Breast epithelium (tissue), 4 donors: ENCODE results near the gene AFF3. TPM values are rescaled to one million over a fixed set of nuclear protein-coding genes. Genes with fewer than 3 reads are reported as not detected.
"Not testable (repeated sequence)": the region's sequence is repeated elsewhere in the genome, so short reads cannot be mapped to it uniquely, and the experiment has no call there.

Source experiments
- DNase-seq, 2 donors: peaks; one replicate each; pipeline ENCODE4 v3.0.0-alpha.2; 2019; ENCODE audit warnings: low spot score in 2 of 2
- H3K27ac ChIP-seq, 2 donors: fragments of 200-600 bp; sonication (generic) in 1 of 2; one replicate each; pipeline ENCODE4 v1.5.1; 2016 to 2019; ENCODE audit warnings: mild to moderate bottlenecking in 1 of 2
- H3K27me3 ChIP-seq, 2 donors: fragments of 200-600 bp; sonication (generic) in 1 of 2; one replicate each; pipeline versions ENCODE4 v1.5.1 to v1.6.0; 2017 to 2019; ENCODE audit warnings: control low read depth in 1 of 2, mild to moderate bottlenecking in 1 of 2
- H3K36me3 ChIP-seq: fragments of 200-600 bp; one replicate; pipeline ENCODE4 v1.5.1; 2019
- H3K4me1 ChIP-seq, 2 donors: fragments of 200-600 bp; sonication (generic); one replicate each; pipeline ENCODE4 v1.5.1; 2016 to 2019; ENCODE audit warnings: control low read depth in 1 of 2
- H3K4me3 ChIP-seq, 3 donors: fragments of 200-600 bp; sonication (generic); 1 replicate in 2 of 3; 2 replicates in 1 of 3; pipeline ENCODE4 v1.5.1; 2016 to 2019; ENCODE audit warnings: mild to moderate bottlenecking in 3 of 3, moderate library complexity in 2 of 3
- H3K9me3 ChIP-seq, 2 donors: fragments of 200-600 bp; sonication (generic) in 1 of 2; one replicate each; pipeline ENCODE4 v1.5.1; 2016 to 2019; ENCODE audit warnings: control low read depth in 1 of 2
- POLR2A ChIP-seq: fragments of 450-650 bp; IDR thresholded peaks from one replicate; pipeline ENCODE4 v1.6.1; 2016; ENCODE audit warnings: antibody characterized with exemption, mild to moderate bottlenecking, moderate library complexity
- POLR2AphosphoS5 ChIP-seq, 3 donors: sonication (generic); formaldehyde crosslinking; IDR thresholded peaks; one replicate each; pipeline ENCODE4 v1.6.1; 2017; ENCODE audit warnings: antibody characterized with exemption in 3 of 3
- intact Hi-C: fragments of 100-400 bp; cut with DNase I; formaldehyde crosslinking; loops from one replicate; pipeline ENCODE4 v1.15.1; 2023; ENCODE audit warnings: low total_unique reads
- total RNA-seq, 3 donors: library from RNA; depleted of rRNA; stranded (reverse); fragments of >200 nt; gene quantifications; one replicate each; pipeline ENCODE4 v1.1.0, GENCODE V29; 2016
- TF ChIP-seq, protein P1 (sequence below), 3 donors: fragments of 450-650 bp; IDR thresholded peaks; one replicate each; pipeline ENCODE4 v1.5.1; 2016 to 2017; ENCODE audit warnings: antibody characterized with exemption in 3 of 3, mild to moderate bottlenecking in 3 of 3, moderate library complexity in 3 of 3

AFF3 gene
- total RNA-seq, 3 donors from 2014 or later, result 8.2 to 116 (median 63.6) TPM

DNA sequence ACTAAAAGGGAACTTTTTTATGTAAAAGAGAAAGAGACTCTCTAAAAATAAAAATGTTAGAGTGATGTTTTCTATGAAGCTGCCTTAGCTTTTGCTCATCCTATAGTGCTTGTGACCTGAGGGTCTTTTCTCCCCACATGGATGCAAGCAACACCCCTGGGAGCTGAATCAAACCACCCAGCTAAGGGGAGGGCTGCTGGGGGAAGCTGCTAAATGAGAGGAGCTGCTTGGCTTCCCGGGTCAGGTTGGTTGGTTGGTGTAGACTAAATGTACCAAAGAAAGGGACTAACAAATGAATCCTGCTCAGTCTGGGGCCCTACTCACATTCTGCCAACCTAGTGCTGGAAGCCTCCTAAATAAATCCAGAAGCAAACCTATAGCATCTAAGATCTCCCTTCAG is 35.0 kb downstream of the AFF3 start:
- Histone ChIP-seq H3K4me3 (no peak overlapping the region), H3K27me3 (peaks cover 0 to 3% of the 10 kb centered on the region in 2 donors), H3K27ac (no peak overlapping the region), H3K4me1 (peaks cover 3% of the 10 kb centered on the region in 2 donors), H3K9me3 (no peaks in the 10 kb centered on the region), H3K36me3 (no peaks in the 10 kb centered on the region)
- DNase-seq, result no peak
- TF ChIP-seq, protein P1, sequence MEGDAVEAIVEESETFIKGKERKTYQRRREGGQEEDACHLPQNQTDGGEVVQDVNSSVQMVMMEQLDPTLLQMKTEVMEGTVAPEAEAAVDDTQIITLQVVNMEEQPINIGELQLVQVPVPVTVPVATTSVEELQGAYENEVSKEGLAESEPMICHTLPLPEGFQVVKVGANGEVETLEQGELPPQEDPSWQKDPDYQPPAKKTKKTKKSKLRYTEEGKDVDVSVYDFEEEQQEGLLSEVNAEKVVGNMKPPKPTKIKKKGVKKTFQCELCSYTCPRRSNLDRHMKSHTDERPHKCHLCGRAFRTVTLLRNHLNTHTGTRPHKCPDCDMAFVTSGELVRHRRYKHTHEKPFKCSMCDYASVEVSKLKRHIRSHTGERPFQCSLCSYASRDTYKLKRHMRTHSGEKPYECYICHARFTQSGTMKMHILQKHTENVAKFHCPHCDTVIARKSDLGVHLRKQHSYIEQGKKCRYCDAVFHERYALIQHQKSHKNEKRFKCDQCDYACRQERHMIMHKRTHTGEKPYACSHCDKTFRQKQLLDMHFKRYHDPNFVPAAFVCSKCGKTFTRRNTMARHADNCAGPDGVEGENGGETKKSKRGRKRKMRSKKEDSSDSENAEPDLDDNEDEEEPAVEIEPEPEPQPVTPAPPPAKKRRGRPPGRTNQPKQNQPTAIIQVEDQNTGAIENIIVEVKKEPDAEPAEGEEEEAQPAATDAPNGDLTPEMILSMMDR (IDR thresholded peaks at IDR 0.05), result no peak
- TF ChIP-seq POLR2AphosphoS5 (IDR thresholded peaks at IDR 0.05), result no peak
- TF ChIP-seq POLR2A, result no peak
- intact Hi-C loops, result no loop called here

DNA sequence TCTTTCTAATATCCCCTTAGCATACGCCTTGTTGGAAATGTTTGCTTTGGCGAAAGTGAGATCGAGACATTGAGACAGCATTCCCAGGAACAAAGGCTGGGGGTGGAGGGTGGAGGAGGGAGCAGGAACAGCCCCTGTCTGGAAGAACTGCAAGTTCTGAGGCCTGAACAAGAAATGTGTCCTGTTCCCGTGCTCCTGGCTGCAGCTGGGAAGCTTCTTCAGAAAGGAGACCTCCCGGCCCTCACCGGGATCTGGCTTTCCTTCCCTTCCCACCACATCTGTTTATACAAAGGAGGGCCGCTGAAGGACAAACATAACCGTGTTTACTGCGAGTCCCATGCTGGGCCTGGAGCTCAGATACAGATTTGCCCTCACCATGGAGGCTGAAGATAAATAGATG is 35.9 kb downstream of the AFF3 start:
- Histone ChIP-seq H3K4me3 (no peak overlapping the region), H3K27ac (no peak overlapping the region), H3K27me3 (peaks cover 0 to 3% of the 10 kb centered on the region in 2 donors), H3K9me3 (no peaks in the 10 kb centered on the region), H3K36me3 (no peaks in the 10 kb centered on the region), H3K4me1 (peaks cover 3% of the 10 kb centered on the region in 2 donors)
- DNase-seq, result no peak
- intact Hi-C loops, result no loop called here
- TF ChIP-seq POLR2AphosphoS5 (IDR thresholded peaks at IDR 0.05) (no peak), POLR2A (no peak)
- TF ChIP-seq, protein P1 (IDR thresholded peaks at IDR 0.05), result no peak

DNA sequence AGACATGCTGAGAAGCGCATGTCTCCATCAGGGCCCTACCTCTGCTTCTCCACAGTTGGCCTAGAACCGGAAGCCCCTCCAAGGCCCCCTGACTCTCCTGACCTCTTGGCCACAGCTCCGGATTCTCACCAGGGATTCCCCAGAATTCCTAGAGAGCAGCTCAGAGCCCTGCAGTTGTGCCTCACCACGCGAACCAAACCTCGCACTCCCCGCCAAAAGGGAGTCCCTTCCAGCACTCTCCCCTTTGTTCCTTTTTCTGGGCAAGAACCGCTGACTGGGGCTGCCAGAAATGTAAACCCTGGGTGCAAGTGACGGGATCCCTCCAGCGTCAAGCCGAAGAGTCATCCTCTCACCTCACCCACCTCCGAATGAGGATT is 36.7 kb downstream of the AFF3 start:
- H3K27ac ChIP-seq, result peak overlapping the region; percentile 60 to 74
- TF ChIP-seq POLR2A (no peak), POLR2AphosphoS5 (IDR thresholded peaks at IDR 0.05) (no peak)
- TF ChIP-seq, protein P1 (IDR thresholded peaks at IDR 0.05), result no peak
- no peaks in the 10 kb centered on the region for H3K36me3 ChIP-seq
- peak overlapping the region; percentile 53 to 86 (median 62) for H3K4me3 ChIP-seq
- peaks cover 3% of the 10 kb centered on the region in 2 donors for H3K4me1 ChIP-seq
- H3K27me3 ChIP-seq, result peaks cover 0 to 3% of the 10 kb centered on the region in 2 donors
- intact Hi-C loops, result no loop called here
- no peaks in the 10 kb centered on the region for H3K9me3 ChIP-seq
- no peak for DNase-seq

DNA sequence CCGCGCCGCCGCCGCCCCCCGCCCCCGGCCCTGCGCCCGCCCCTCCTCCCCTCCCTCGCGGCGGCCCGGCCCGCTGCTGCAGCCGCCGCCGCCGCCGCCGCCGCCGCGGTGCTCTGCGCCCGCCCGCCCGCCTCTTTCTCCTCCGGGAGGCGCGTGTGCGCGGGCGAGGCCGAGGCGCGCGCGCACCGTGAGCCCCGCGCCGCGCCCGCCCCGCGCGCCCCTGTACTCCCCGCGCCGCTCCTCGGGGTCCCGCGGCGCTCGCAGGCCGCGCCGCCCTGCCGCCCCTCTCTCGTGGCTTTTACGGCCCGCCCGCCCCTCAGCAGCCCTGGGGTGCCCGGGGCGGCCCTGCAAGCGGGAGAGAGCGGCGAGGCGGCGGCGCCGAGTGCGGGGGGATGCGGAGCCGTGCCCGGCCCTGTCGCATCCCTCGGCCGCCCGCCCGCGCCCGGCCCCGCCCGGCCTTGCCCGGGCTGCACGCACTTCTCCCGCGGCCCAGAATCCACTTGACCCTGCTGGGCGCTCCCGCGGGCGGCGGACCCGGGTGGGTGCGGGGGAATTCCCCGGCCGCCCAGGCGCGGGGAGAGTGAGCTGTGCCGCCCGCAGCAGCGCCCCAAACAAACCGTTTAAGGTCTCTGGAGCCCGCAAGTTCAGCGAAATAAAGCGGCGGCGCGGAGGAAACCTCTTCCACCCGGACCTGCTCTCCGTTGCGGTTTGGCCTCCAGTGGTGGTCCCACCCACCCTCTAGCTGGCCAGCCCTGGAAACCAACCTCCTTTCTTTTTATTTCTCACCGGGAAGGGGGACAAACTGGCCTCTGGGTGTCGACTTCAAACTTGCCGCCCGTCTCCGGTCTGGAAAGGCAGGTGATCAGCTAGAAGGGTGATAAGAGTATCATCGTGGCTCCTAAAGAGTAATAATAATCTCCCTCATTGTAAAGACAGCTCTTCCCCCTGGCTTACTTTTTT is 37.4 kb downstream of the AFF3 start:
- TF ChIP-seq POLR2A (no peak), POLR2AphosphoS5 (IDR thresholded peaks at IDR 0.05) (no peak)
- TF ChIP-seq, protein P1 (IDR thresholded peaks at IDR 0.05), result no peak
- Histone ChIP-seq H3K9me3 (no peaks in the 10 kb centered on the region), H3K4me1 (peaks cover 3% of the 10 kb centered on the region in 2 donors), H3K27ac (peak overlapping the region; percentile 60 to 74), H3K27me3 (no peaks in the 10 kb centered on the region), H3K36me3 (no peaks in the 10 kb centered on the region), H3K4me3 (peak overlapping the region; percentile 53 to 86 (median 62))
- intact Hi-C loops, result no loop called here
- no peak for DNase-seq

DNA sequence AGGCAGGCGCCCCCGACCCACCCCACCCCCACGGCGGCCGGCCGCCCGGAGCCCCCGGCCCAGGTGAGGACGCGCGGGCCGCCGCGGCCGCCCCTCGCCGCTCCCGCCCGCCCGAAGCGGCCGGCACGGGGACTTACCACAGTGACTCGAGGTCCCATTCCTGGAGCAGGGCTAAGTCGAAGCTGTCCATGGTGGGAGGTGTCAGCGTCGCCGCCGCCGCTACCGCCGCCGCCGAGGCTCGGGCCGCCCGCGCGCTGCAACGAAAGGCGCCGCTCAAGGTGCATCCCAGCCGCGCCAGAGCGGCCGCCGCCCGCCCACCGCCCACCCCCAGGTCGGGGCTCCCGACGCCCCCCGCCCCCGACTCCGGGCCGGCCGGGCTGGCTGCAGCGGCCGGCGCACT is 38.1 kb downstream of the AFF3 start:
- H3K4me1 ChIP-seq, DNase-seq, H3K9me3 ChIP-seq, H3K27me3 ChIP-seq, intact Hi-C loops, H3K36me3 ChIP-seq: not testable (repeated sequence)
- peak overlapping the region in 1 of 2 donors; percentile 35 for H3K27ac ChIP-seq
- peak overlapping the region in 2 of 3 donors; percentile 62 to 86 for H3K4me3 ChIP-seq

DNA sequence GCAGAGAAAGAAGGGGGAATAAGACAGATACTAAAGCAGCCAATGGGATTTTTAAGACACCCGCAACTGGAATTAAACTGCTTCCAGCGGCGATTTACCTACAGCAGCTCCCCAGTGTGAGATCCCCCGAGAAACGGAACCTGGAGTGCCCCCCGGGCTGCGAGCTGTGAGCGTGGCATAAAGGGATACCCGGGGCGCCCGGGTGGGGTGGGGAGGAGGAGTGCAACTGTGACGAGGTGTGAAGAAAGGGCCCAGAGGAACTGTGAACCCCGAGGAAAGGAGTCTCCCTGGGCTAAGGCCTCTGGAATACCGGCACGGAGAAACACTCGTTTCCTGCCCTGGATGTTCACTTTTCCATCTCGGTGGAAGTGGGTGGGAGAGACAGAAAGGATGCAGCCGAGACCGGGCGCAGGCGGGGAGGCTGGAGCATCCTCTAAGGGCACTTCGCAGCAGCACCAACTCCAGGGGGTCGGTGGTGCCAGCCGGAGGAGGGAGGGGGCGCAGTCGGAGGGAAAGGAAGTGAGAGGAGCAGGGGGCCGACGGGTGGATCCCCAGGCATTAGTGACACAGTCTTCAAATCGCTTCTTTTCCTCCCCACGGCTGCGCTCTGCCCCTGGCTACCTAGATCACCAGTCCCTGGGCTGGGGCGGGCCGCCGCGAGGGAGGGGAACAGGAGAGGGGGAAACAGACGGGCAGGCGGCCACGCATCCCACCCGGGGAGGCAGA is 38.7 kb downstream of the AFF3 start:
- intact Hi-C loops, H3K27me3 ChIP-seq, H3K36me3 ChIP-seq, DNase-seq, H3K9me3 ChIP-seq, H3K4me1 ChIP-seq: not testable (repeated sequence)
- Histone ChIP-seq H3K4me3 (peak overlapping the region in 2 of 3 donors; percentile 62 to 86), H3K27ac (peak overlapping the region in 1 of 2 donors; percentile 35)

DNA sequence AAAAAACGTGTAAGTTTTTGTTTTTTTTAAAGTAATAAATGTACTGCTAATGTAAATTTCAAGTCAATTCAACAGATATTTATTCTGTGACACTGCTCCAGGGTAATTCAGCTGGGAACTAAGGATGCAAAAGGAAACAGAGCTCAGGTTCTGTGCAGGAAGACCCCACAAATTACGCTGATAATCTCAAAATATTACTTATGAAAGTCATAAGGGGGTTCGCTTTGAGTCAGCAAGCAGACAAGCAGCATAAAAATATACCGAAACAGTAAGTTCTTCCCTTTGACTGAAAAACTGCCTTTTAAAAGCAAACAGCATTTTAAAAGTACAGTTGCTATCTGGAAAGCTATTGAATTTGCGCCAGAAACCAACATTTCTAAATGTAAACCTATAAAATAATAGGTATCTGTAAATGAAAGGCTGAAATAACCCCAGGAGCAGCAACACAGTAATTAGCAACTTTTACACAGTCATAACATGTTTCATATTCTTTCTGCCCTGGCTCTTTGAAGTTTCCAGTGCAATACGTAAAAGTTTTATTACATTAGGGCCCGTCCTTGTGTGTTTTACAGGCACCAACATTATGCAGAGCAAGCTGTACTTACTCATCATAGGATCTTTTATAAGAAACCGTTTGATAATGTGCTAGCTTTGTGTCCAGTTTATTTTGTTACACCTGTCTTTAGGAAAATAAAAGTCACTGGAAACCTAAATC is 39.8 kb downstream of the AFF3 start:
- H3K4me3 ChIP-seq, H3K9me3 ChIP-seq, H3K4me1 ChIP-seq, H3K27me3 ChIP-seq, intact Hi-C loops, DNase-seq, H3K27ac ChIP-seq, H3K36me3 ChIP-seq: not testable (repeated sequence)

DNA sequence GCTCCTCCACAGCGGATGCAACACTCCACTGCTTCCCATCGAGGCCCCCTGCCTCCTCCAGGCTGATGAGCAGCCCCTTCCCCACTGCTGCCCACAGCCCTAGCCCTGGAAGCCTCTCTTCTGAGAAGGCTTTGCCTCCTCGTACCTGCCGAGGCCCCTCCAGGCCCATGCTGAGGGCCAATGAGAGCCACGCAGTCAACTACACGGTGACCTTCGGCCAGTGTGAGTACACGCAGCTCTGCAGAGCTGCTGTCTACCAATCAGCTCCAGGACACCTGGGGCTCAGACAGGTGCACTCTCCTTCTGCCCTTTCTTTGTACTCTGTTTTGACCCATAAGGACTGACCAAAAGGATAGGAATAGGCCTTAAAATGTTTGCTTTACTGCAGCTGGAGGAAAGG is 43.5 kb downstream of the AFF3 start:
- H3K36me3 ChIP-seq, H3K27me3 ChIP-seq, H3K4me1 ChIP-seq, intact Hi-C loops, H3K9me3 ChIP-seq, H3K4me3 ChIP-seq, H3K27ac ChIP-seq, DNase-seq: not testable (repeated sequence)
